ENCODE results near the gene CPLANE1. TPM values are rescaled to one million over a fixed set of nuclear protein-coding genes. Genes with fewer than 3 reads are reported as not detected.
A peak's percentile ranks its signal among the peaks of the same experiment; 100 is the strongest.
"Not testable (repeated sequence)": the region's sequence is repeated elsewhere in the genome, so short reads cannot be mapped to it uniquely, and the experiment has no call there.

The CPLANE1 gene
- total and polyA plus RNA-seq, 2 donors (not counting 1 experiment from before 2014, with no cell fraction given), result 15.3 to 20.0 TPM

- Histone ChIP-seq H3K9ac (ENCODE audit: insufficient read depth, low read length) (no peak overlapping the region), H2AFZ (ENCODE audit: low read length) (no peak overlapping the region)
- TF ChIP-seq CTCF (conservative IDR thresholded peaks at IDR 0.05 in 1 of 2, IDR thresholded peaks at IDR 0.05 in 1 of 2; ENCODE audit: low read depth in 1 of 2, low read length in 2 of 2) (no peak), EZH2 (IDR thresholded peaks at IDR 0.05; ENCODE audit: low read length, missing control alignments) (no peak)
These were observed 26.3 kb upstream of the CPLANE1 start for GRCh38 chr5:37275511-37275910.

GRCh38 chr5:37272511-37272910 is 23.3 kb upstream of the CPLANE1 start:
- no peaks in the 10 kb centered on the region for H3K4me1 ChIP-seq (ENCODE audit: control insufficient read depth, extremely low read depth, insufficient read depth, low read length)
- H4K20me1 ChIP-seq (ENCODE audit: control insufficient read depth, extremely low read depth, insufficient read depth, low read length), result no peaks in the 10 kb centered on the region
- H2AFZ ChIP-seq (ENCODE audit: low read length), result no peak overlapping the region
- H3K27ac ChIP-seq (ENCODE audit: insufficient read depth, low read length), result no peak overlapping the region
- H3K27me3 ChIP-seq (ENCODE audit: control insufficient read depth, insufficient read depth, low read length), result no peaks in the 10 kb centered on the region
- DNase-seq (ENCODE audit: low read depth in 2 of 2), result peak in 1 of 2 donors; percentile 72
- H3K4me3 ChIP-seq (replicated peaks in 1 of 4; ENCODE audit: control extremely low read depth in 1 of 4, insufficient read depth in 1 of 4, low read depth in 3 of 4, low read length in 4 of 4), result no peak overlapping the region
- TF ChIP-seq CTCF (conservative IDR thresholded peaks at IDR 0.05 in 1 of 2, IDR thresholded peaks at IDR 0.05 in 1 of 2; ENCODE audit: low read depth in 1 of 2, low read length in 2 of 2) (no peak), EZH2 (IDR thresholded peaks at IDR 0.05; ENCODE audit: low read length, missing control alignments) (no peak)
- no peak overlapping the region for H3K9ac ChIP-seq (ENCODE audit: insufficient read depth, low read length)
- H3K79me2 ChIP-seq (ENCODE audit: control insufficient read depth, insufficient read depth, low read length), result no peaks in the 10 kb centered on the region
- H3K9me3 ChIP-seq (ENCODE audit: control insufficient read depth, insufficient read depth, low read depth, low read length), result no peaks in the 10 kb centered on the region
- H3K4me2 ChIP-seq (ENCODE audit: extremely low read depth, insufficient read depth, low read length), result no peak overlapping the region
- H3K36me3 ChIP-seq (ENCODE audit: control insufficient read depth, insufficient read depth, low read length), result no peaks in the 10 kb centered on the region

More at GRCh38 chr5:37275511-37275910, 26.3 kb upstream of the CPLANE1 start:
- Histone ChIP-seq H3K4me1 (ENCODE audit: control insufficient read depth, extremely low read depth, insufficient read depth, low read length) (no peaks in the 10 kb centered on the region), H3K4me2 (ENCODE audit: extremely low read depth, insufficient read depth, low read length) (no peak overlapping the region), H3K4me3 (replicated peaks in 1 of 4; ENCODE audit: control extremely low read depth in 1 of 4, insufficient read depth in 1 of 4, low read depth in 3 of 4, low read length in 4 of 4) (no peak overlapping the region), H3K79me2 (ENCODE audit: control insufficient read depth, insufficient read depth, low read length) (no peaks in the 10 kb centered on the region), H3K27ac (ENCODE audit: insufficient read depth, low read length) (no peak overlapping the region), H3K9me3 (ENCODE audit: control insufficient read depth, insufficient read depth, low read depth, low read length) (no peaks in the 10 kb centered on the region), H3K36me3 (ENCODE audit: control insufficient read depth, insufficient read depth, low read length) (no peaks in the 10 kb centered on the region), H4K20me1 (ENCODE audit: control insufficient read depth, extremely low read depth, insufficient read depth, low read length) (no peaks in the 10 kb centered on the region), H3K27me3 (ENCODE audit: control insufficient read depth, insufficient read depth, low read length) (no peaks in the 10 kb centered on the region)
- no peak for DNase-seq (ENCODE audit: low read depth in 2 of 2)

GRCh38 chr5:37268100-37268499 is 18.9 kb upstream of the CPLANE1 start:
- H3K27ac ChIP-seq (ENCODE audit: insufficient read depth, low read length); H4K20me1 ChIP-seq (ENCODE audit: control insufficient read depth, extremely low read depth, insufficient read depth, low read length); H3K27me3 ChIP-seq (ENCODE audit: control insufficient read depth, insufficient read depth, low read length); H3K9me3 ChIP-seq (ENCODE audit: control insufficient read depth, insufficient read depth, low read depth, low read length); DNase-seq (ENCODE audit: low read depth in 2 of 2); H3K9ac ChIP-seq (ENCODE audit: insufficient read depth, low read length); H3K4me1 ChIP-seq (ENCODE audit: control insufficient read depth, extremely low read depth, insufficient read depth, low read length); H2AFZ ChIP-seq (ENCODE audit: low read length); H3K4me2 ChIP-seq (ENCODE audit: extremely low read depth, insufficient read depth, low read length); H3K4me3 ChIP-seq (replicated peaks in 1 of 4; ENCODE audit: control extremely low read depth in 1 of 4, insufficient read depth in 1 of 4, low read depth in 3 of 4, low read length in 4 of 4); H3K36me3 ChIP-seq (ENCODE audit: control insufficient read depth, insufficient read depth, low read length); H3K79me2 ChIP-seq (ENCODE audit: control insufficient read depth, insufficient read depth, low read length): not testable (repeated sequence)

All from fibroblast of lung (primary cell).